H1 (cell line): ENCODE measurements around the gene DDN. TPM values are rescaled to one million over a fixed set of nuclear protein-coding genes. Genes with fewer than 3 reads are reported as not detected.

Source experiments
- CTCF ChIA-PET: fragments of 300-600 bp; sonication (Branson Sonifier 250); formaldehyde crosslinking; loops from one replicate; lab custom pipeline; 2021; ENCODE audit not compliant: partially characterized antibody; lab: Charles Lee
- POLR2A ChIA-PET: fragments of 300-600 bp; sonication (Branson Sonifier 250); formaldehyde crosslinking; loops from one replicate; lab custom pipeline; 2021; ENCODE audit warnings: inconsistent platforms; ENCODE audit not compliant: partially characterized antibody; lab: Charles Lee
- DNase-seq, 2 experiments: peaks; one replicate each; pipeline versions ENCODE4 v3.0.0 to v3.0.0-alpha.2; 2010 to 2022; ENCODE audit warnings: low spot score in 2 of 2, low read depth in 1 of 2, mixed read lengths in 1 of 2
- FAIRE-seq: peaks from 2 replicates; lab custom pipeline; 2011; peaks lifted over from hg19 to GRCh38; lab: Jason Lieb, UNC
- H2AFZ ChIP-seq: 2 replicates; pipeline ENCODE4 v1.8.1; 2012; ENCODE audit warnings: low read length, inconsistent platforms
- H2AK5ac ChIP-seq: 2 replicates; pipeline ENCODE4 v1.6.1; 2013; ENCODE audit warnings: low read depth, low read length
- H2BK120ac ChIP-seq: replicated peaks from 2 replicates; pipeline ENCODE3; 2013; ENCODE audit warnings: low read depth, low read length, inconsistent platforms
- H2BK12ac ChIP-seq: 2 replicates; pipeline ENCODE4 v1.6.1; 2013; ENCODE audit warnings: low read depth, low read length
- H2BK15ac ChIP-seq: 2 replicates; pipeline ENCODE4 v1.6.1; 2013; ENCODE audit warnings: low read length
- H2BK20ac ChIP-seq: 2 replicates; pipeline ENCODE4 v1.6.1; 2013; ENCODE audit warnings: low read length
- H2BK5ac ChIP-seq: 2 replicates; pipeline ENCODE4 v1.6.1; 2013; ENCODE audit warnings: low read depth, low read length
- H3K14ac ChIP-seq: 2 replicates; pipeline ENCODE4 v1.6.1; 2013; ENCODE audit warnings: inconsistent platforms; ENCODE audit not compliant: insufficient read length
- H3K18ac ChIP-seq: 2 replicates; pipeline ENCODE4 v1.6.1; 2013; ENCODE audit warnings: low read length; ENCODE audit errors: extremely low read depth
- H3K23ac ChIP-seq: 2 replicates; pipeline ENCODE4 v1.6.1; 2013; ENCODE audit warnings: inconsistent platforms; ENCODE audit not compliant: insufficient read length
- H3K23me2 ChIP-seq: 2 replicates; pipeline ENCODE4 v1.6.1; 2013; ENCODE audit warnings: low read depth, low read length
- H3K27ac ChIP-seq: 2 replicates; pipeline ENCODE4 v1.6.1; 2011; ENCODE audit warnings: low read depth, low read length, inconsistent platforms
- H3K27me3 ChIP-seq, 4 experiments: replicated peaks in 1 of 4; 1 replicate in 1 of 4; 2 replicates in 3 of 4; pipeline versions ENCODE4 v1.6.1 to v1.8.1; 2011 to 2013; ENCODE audit warnings: low read length in 3 of 4, mild to moderate bottlenecking in 3 of 4, inconsistent platforms in 2 of 4, mixed read lengths in 2 of 4, moderate library complexity in 1 of 4; ENCODE audit not compliant: control insufficient read depth in 3 of 4, insufficient read depth in 3 of 4; ENCODE audit errors: extremely low read depth in 1 of 4
- H3K36me3 ChIP-seq, 4 experiments: 2 replicates each; pipeline versions ENCODE4 v1.6.1 to v1.8.1; 2011 to 2013; ENCODE audit warnings: mild to moderate bottlenecking in 4 of 4, low read length in 3 of 4, moderate library complexity in 2 of 4, control low read depth in 1 of 4, inconsistent platforms in 1 of 4; ENCODE audit not compliant: insufficient read depth in 4 of 4, control insufficient read depth in 2 of 4
- H3K4ac ChIP-seq: replicated peaks from 2 replicates; pipeline ENCODE3; 2013; ENCODE audit warnings: low read length, low read depth, mixed read lengths, inconsistent platforms; ENCODE audit not compliant: insufficient read length
- H3K4me1 ChIP-seq, 4 experiments: replicated peaks in 1 of 4; 1 replicate in 1 of 4; 2 replicates in 3 of 4; pipeline versions ENCODE4 v1.6.1 to v1.8.1; 2011 to 2013; ENCODE audit warnings: low read length in 3 of 4, inconsistent platforms in 2 of 4, mixed read lengths in 1 of 4; ENCODE audit not compliant: insufficient read depth in 4 of 4, control insufficient read depth in 3 of 4
- H3K4me2 ChIP-seq, 2 experiments: 2 replicates each; pipeline versions ENCODE4 v1.6.1 to v1.8.1; 2011 to 2013; ENCODE audit warnings: low read depth in 2 of 2, low read length in 2 of 2, control low read depth in 1 of 2, inconsistent platforms in 1 of 2, mild to moderate bottlenecking in 1 of 2; ENCODE audit not compliant: insufficient read depth in 1 of 2
- H3K4me3 ChIP-seq, 4 experiments: fragments of 200-600, 300-600 bp in 1 of 4; sonication (generic), shearing (Covaris generic), sonication (Bioruptor Twin) in 1 of 4; 2 replicates each; pipeline versions ENCODE4 v1.5.1 to v1.8.1; 2011 to 2016; ENCODE audit warnings: low read length in 4 of 4, low read depth in 3 of 4, control low read depth in 2 of 4, inconsistent platforms in 2 of 4, mild to moderate bottlenecking in 2 of 4, mixed read lengths in 1 of 4, moderate library complexity in 1 of 4; ENCODE audit not compliant: insufficient read depth in 2 of 4; ENCODE audit errors: extremely low read depth in 1 of 4
- H3K56ac ChIP-seq: replicated peaks from 2 replicates; pipeline ENCODE3; 2013; ENCODE audit warnings: low read depth, mild to moderate bottlenecking, mixed read lengths, low read length, inconsistent platforms; ENCODE audit not compliant: insufficient read length
- H3K79me1 ChIP-seq: 2 replicates; pipeline ENCODE4 v1.6.1; 2013; ENCODE audit warnings: low read depth, low read length, control low read depth
- H3K79me2 ChIP-seq, 2 experiments: 2 replicates each; pipeline versions ENCODE4 v1.6.1 to v1.8.1; 2012 to 2013; ENCODE audit warnings: low read length in 2 of 2, mild to moderate bottlenecking in 2 of 2, inconsistent platforms in 1 of 2; ENCODE audit not compliant: insufficient read depth in 2 of 2, control insufficient read depth in 1 of 2
- H3K9ac ChIP-seq, 4 experiments: replicated peaks in 1 of 4; 1 replicate in 1 of 4; 2 replicates in 3 of 4; pipeline versions ENCODE4 v1.6.1 to v1.8.1; 2011 to 2013; ENCODE audit warnings: low read depth in 3 of 4, low read length in 3 of 4, control low read depth in 2 of 4, mild to moderate bottlenecking in 2 of 4, moderate library complexity in 2 of 4, inconsistent platforms in 1 of 4; ENCODE audit errors: extremely low read depth in 1 of 4
- H3K9me3 ChIP-seq, 2 experiments: 2 replicates each; pipeline versions ENCODE4 v1.6.1 to v1.8.1; 2012 to 2013; ENCODE audit warnings: mild to moderate bottlenecking in 2 of 2, moderate library complexity in 2 of 2, control low read depth in 1 of 2, inconsistent platforms in 1 of 2, low read depth in 1 of 2, low read length in 1 of 2, mixed read lengths in 1 of 2; ENCODE audit not compliant: insufficient read depth in 2 of 2
- H4K20me1 ChIP-seq, 2 experiments: replicated peaks in 1 of 2; 2 replicates each; pipeline versions ENCODE3 to v1.8.1; 2011 to 2013; ENCODE audit warnings: inconsistent platforms in 2 of 2, low read length in 2 of 2, mild to moderate bottlenecking in 1 of 2; ENCODE audit not compliant: insufficient read depth in 2 of 2, control insufficient read depth in 1 of 2
- H4K5ac ChIP-seq: 2 replicates; pipeline ENCODE4 v1.6.1; 2013; ENCODE audit warnings: low read length, low read depth, mixed read lengths, inconsistent platforms; ENCODE audit not compliant: insufficient read length
- H4K8ac ChIP-seq: 2 replicates; pipeline ENCODE4 v1.8.0; 2013; ENCODE audit warnings: mild to moderate bottlenecking, moderate library complexity, low read length, inconsistent platforms; ENCODE audit not compliant: insufficient read depth; ENCODE audit errors: extremely low read depth
- H4K91ac ChIP-seq: replicated peaks from 2 replicates; pipeline ENCODE3; 2013; ENCODE audit warnings: low read length, mixed read lengths, inconsistent platforms; ENCODE audit not compliant: insufficient read length
- BRCA1 ChIP-seq: IDR thresholded peaks from 2 replicates; pipeline ENCODE4 v1.6.1; 2012; ENCODE audit warnings: low read depth, low read length, improper control_type of control experiment
- CTBP2 ChIP-seq: IDR thresholded peaks from 2 replicates; pipeline ENCODE4 v1.7.0; 2011; ENCODE audit warnings: borderline replicate concordance, mild to moderate bottlenecking, moderate library complexity, mixed read lengths, low read length; ENCODE audit not compliant: insufficient read depth, insufficient read length
- SUZ12 ChIP-seq: fragments of 200-600 bp; sonication (generic); IDR thresholded peaks from 2 replicates; pipeline ENCODE4 v1.6.1; 2012; ENCODE audit warnings: mild to moderate bottlenecking, inconsistent platforms, low read length, moderate library complexity, mixed read lengths
- WGBS, 2 experiments: shearing (Covaris generic) in 1 of 2; methylation state at CpG; one replicate each; pipeline versions ENCODE4 v1.1.6 to v1.1.7; 2013 to 2015; ENCODE audit warnings: low lambda C conversion rate in 2 of 2, mixed read lengths in 2 of 2, inconsistent platforms in 1 of 2, low coverage in 1 of 2, missing lambda C conversion rate in 1 of 2; ENCODE audit not compliant: insufficient replicate concordance in 2 of 2, insufficient coverage in 1 of 2, insufficient read length in 1 of 2; ENCODE audit errors: extremely low coverage in 1 of 2, missing lambda C conversion rate in 1 of 2; 5-methylcytosine and 5-hydroxymethylcytosine counted together
- polyA plus RNA-seq, 7 experiments: library from polyadenylated mRNA; depleted of rRNA in 3 of 7; stranded (reverse) in 5 of 7; unstranded in 2 of 7; fragments of >200 nt in 5 of 7; fragments of 200-250 nt in 2 of 7; gene quantifications; 1 replicate in 5 of 7; 2 replicates in 1 of 7; 4 replicates in 1 of 7; pipeline versions ENCODE4 v1.2.1 to v1.2.3, GENCODE V29; 2011 to 2013; ENCODE audit warnings: missing spikeins in 2 of 7, mixed read lengths in 2 of 7
- total RNA-seq: library from RNA; stranded (reverse); fragmentation: NEBNext Ultra II Directional; extraction: Animal tissue kit (Norgen Biotek cat#: 25700); gene quantifications from 2 replicates; pipeline ENCODE4 v1.2.1, GENCODE V29; 2021
- TF ChIP-seq, protein P1 (sequence below): IDR thresholded peaks from 2 replicates; pipeline ENCODE4 v1.6.1; 2011; ENCODE audit warnings: low read length, improper control_type of control experiment
- TF ChIP-seq, protein P2 (sequence below): IDR thresholded peaks from 2 replicates; pipeline ENCODE4 v1.6.1; 2012; ENCODE audit warnings: inconsistent platforms
- TF ChIP-seq, protein P3 (sequence below), 3 experiments: IDR thresholded peaks; 1 replicate in 2 of 3; 2 replicates in 1 of 3; pipeline versions ENCODE4 v1.5.1 to v1.6.1; 2011; ENCODE audit warnings: low read length in 3 of 3, mild to moderate bottlenecking in 3 of 3, inconsistent platforms in 2 of 3, low read depth in 1 of 3, moderate library complexity in 1 of 3; ENCODE audit not compliant: insufficient read depth in 1 of 3; ENCODE audit errors: control extremely low read depth in 1 of 3

Gene DDN
- total and polyA plus RNA-seq, 2 of the 8 experiments (the other 6 are each of a cell fraction or from before 2014, with no cell fraction given), result 0.14 to 0.30 TPM

DNA sequence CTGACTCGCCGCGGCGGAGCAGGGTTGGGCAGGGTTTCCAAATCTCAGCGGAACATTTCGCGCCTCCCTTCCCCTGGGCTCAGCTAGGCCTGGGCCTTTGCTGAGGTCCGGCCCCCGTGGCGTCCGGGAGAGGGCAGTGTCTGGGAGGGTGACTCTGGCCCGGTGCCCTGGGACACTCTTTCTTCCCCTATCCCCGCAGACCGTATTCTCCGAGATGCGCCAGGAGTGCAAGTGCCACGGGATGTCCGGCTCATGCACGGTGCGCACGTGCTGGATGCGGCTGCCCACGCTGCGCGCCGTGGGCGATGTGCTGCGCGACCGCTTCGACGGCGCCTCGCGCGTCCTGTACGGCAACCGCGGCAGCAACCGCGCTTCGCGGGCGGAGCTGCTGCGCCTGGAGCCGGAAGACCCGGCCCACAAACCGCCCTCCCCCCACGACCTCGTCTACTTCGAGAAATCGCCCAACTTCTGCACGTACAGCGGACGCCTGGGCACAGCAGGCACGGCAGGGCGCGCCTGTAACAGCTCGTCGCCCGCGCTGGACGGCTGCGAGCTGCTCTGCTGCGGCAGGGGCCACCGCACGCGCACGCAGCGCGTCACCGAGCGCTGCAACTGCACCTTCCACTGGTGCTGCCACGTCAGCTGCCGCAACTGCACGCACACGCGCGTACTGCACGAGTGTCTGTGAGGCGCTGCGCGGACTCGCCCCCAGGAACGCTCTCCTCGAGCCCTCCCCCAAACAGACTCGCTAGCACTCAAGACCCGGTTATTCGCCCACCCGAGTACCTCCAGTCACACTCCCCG lies 18.0 kb downstream of the DDN start:
- H3K79me1 ChIP-seq, result no peaks in the 10 kb centered on the region
- H3K4me3 ChIP-seq, result peak overlapping the region; percentile 14 to 57 (median 40)
- H3K23me2 ChIP-seq, result peaks cover 15% of the 10 kb centered on the region
- H3K56ac ChIP-seq, result no peak overlapping the region
- DNase-seq (no peak), FAIRE-seq (no peak)
- ChIA-PET POLR2A (interaction anchor here (0.7 to 4.3 kb wide), 10 partner anchors 10 to 162 kb away, joined by 3 to 21 read pairs (median 8); partner anchors contain the start of genes RND1, TUBA1B and WNT10B), CTCF (interaction anchor here (0.7 to 40.8 kb wide), 14 partner anchors 10 to 157 kb away, joined by 3 to 1336 read pairs (median 4); partner anchors contain the start of genes ARF3, DDN, PRKAG1 and WNT1)
- H3K9me3 ChIP-seq, result no peaks in the 10 kb centered on the region
- WGBS, 2 experiments, result 5% methylated on average over 75 of the region's 91 CpGs; no CpG with 5 or more reads in 1 of the 2 experiments
- 0 out of 2 replicates have a peak overlapping the region, but pooled peaks have one; percentile 72 for H2BK20ac ChIP-seq
- H2BK5ac ChIP-seq, result no peak overlapping the region; the same call in 1 of the 2 replicates
- H4K20me1 ChIP-seq, result peaks cover 5 to 8% of the 10 kb centered on the region in 2 experiments
- peak overlapping the region; percentile 65 for H3K4me2 ChIP-seq
- no peak overlapping the region for H3K23ac ChIP-seq
- no peaks in the 10 kb centered on the region for H3K79me2 ChIP-seq
- no peak overlapping the region for H4K5ac ChIP-seq
- H3K4me1 ChIP-seq, result peaks cover 0 to 35% (median 31%) of the 10 kb centered on the region in 4 experiments; a peak in 6 of 7 replicates
- no peak overlapping the region for H2BK120ac ChIP-seq
- no peak overlapping the region for H3K9ac ChIP-seq
- peak overlapping the region; percentile 75; the same call in 1 of the 2 replicates for H3K18ac ChIP-seq
- no peak overlapping the region for H3K27ac ChIP-seq
- peak overlapping the region; percentile 98; the same call in 1 of the 2 replicates for H2BK15ac ChIP-seq
- no peak overlapping the region for H4K91ac ChIP-seq
- H3K36me3 ChIP-seq, result peaks cover 0 to 6% (median 0%) of the 10 kb centered on the region in 4 experiments; a peak in 1 of 8 replicates
- no peak overlapping the region for H2AK5ac ChIP-seq
- peak overlapping the region; percentile 74; the same call in 1 of the 2 replicates for H4K8ac ChIP-seq
- H2AFZ ChIP-seq, result no peak overlapping the region; the same call in 1 of the 2 replicates
- H2BK12ac ChIP-seq, result peak overlapping the region; percentile 98; the same call in 1 of the 2 replicates
- no peak overlapping the region for H3K4ac ChIP-seq
- H3K14ac ChIP-seq, result no peak overlapping the region
- peaks cover 77 to 99% (median 95%) of the 10 kb centered on the region in 4 experiments for H3K27me3 ChIP-seq
- TF ChIP-seq BRCA1 (no peak), SUZ12 (peak; percentile 97), CTBP2 (peak; percentile 10)
- TF ChIP-seq, protein P1, sequence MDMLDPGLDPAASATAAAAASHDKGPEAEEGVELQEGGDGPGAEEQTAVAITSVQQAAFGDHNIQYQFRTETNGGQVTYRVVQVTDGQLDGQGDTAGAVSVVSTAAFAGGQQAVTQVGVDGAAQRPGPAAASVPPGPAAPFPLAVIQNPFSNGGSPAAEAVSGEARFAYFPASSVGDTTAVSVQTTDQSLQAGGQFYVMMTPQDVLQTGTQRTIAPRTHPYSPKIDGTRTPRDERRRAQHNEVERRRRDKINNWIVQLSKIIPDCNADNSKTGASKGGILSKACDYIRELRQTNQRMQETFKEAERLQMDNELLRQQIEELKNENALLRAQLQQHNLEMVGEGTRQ, result no peak
- TF ChIP-seq, protein P2, sequence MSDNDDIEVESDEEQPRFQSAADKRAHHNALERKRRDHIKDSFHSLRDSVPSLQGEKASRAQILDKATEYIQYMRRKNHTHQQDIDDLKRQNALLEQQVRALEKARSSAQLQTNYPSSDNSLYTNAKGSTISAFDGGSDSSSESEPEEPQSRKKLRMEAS, result peak; percentile 71
- TF ChIP-seq, protein P3, sequence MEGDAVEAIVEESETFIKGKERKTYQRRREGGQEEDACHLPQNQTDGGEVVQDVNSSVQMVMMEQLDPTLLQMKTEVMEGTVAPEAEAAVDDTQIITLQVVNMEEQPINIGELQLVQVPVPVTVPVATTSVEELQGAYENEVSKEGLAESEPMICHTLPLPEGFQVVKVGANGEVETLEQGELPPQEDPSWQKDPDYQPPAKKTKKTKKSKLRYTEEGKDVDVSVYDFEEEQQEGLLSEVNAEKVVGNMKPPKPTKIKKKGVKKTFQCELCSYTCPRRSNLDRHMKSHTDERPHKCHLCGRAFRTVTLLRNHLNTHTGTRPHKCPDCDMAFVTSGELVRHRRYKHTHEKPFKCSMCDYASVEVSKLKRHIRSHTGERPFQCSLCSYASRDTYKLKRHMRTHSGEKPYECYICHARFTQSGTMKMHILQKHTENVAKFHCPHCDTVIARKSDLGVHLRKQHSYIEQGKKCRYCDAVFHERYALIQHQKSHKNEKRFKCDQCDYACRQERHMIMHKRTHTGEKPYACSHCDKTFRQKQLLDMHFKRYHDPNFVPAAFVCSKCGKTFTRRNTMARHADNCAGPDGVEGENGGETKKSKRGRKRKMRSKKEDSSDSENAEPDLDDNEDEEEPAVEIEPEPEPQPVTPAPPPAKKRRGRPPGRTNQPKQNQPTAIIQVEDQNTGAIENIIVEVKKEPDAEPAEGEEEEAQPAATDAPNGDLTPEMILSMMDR (IDR thresholded peaks at IDR 0.05; ENCODE audit: control extremely low read depth in 1 of 3, insufficient read depth in 1 of 3, low read depth in 1 of 3, low read length in 3 of 3), result peak in 2 of 3 experiments; percentile 0 to 40; a peak in 3 of 4 replicates
